HepG2 (cell line): ENCODE measurements around the gene IPMK. TPM values are rescaled to one million over a fixed set of nuclear protein-coding genes. Genes with fewer than 3 reads are reported as not detected.

Source experiments
- CBX2 ChIP-seq, 2 experiments: fragments of 200-600 bp in 1 of 2; sonication (generic); formaldehyde crosslinking in 1 of 2; IDR thresholded peaks; 2 replicates each; pipeline versions ENCODE4 v1.7.0 to v1.8.1; 2018 to 2022; ENCODE audit warnings: low read depth in 2 of 2, low read length in 1 of 2, mild to moderate bottlenecking in 1 of 2, missing genetic modification reagents in 1 of 2
- HMGXB4 ChIP-seq, 2 experiments: sonication (generic) in 1 of 2; formaldehyde crosslinking in 1 of 2; IDR thresholded peaks; 2 replicates each; pipeline versions ENCODE4 v1.4.0 to v1.6.1; 2018 to 2020; ENCODE audit warnings: missing genetic modification reagents in 2 of 2, borderline replicate concordance in 1 of 2, low read depth in 1 of 2, mild to moderate bottlenecking in 1 of 2, missing biosample characterization in 1 of 2
- SCMH1 ChIP-seq: sonication (generic); formaldehyde crosslinking; IDR thresholded peaks from 2 replicates; pipeline ENCODE4 v1.9.0; 2021; ENCODE audit warnings: missing genetic modification reagents, mild to moderate bottlenecking, borderline replicate concordance
- TAF15 ChIP-seq: fragments of 200-400 bp; formaldehyde crosslinking; IDR thresholded peaks from one replicate; pipeline ENCODE4 v1.6.1; 2018; ENCODE audit warnings: mild to moderate bottlenecking, low read depth, low read length; ENCODE audit not compliant: poor library complexity, severe bottlenecking
- TEAD2 ChIP-seq: sonication (generic); formaldehyde crosslinking; IDR thresholded peaks from 2 replicates; pipeline ENCODE4 v1.9.0; 2021; ENCODE audit warnings: missing genetic modification reagents
- ZBTB3 ChIP-seq: sonication (generic); formaldehyde crosslinking; IDR thresholded peaks from 2 replicates; pipeline ENCODE4 v1.4.0; 2020; ENCODE audit warnings: low read depth, mild to moderate bottlenecking, moderate library complexity, missing genetic modification reagents, borderline replicate concordance
- ZNF503 ChIP-seq: sonication (generic); formaldehyde crosslinking; IDR thresholded peaks from 2 replicates; pipeline ENCODE4 v1.4.0; 2020; ENCODE audit warnings: missing genetic modification reagents
- ZNF569 ChIP-seq: sonication (generic); formaldehyde crosslinking; IDR thresholded peaks from 2 replicates; pipeline ENCODE4 v1.5.0; 2020; ENCODE audit warnings: mild to moderate bottlenecking, missing genetic modification reagents, moderate library complexity, borderline replicate concordance
- ZNF607 ChIP-seq: sonication (generic); formaldehyde crosslinking; IDR thresholded peaks from 2 replicates; pipeline ENCODE4 v1.5.1; 2020; ENCODE audit warnings: missing genetic modification reagents, mild to moderate bottlenecking, borderline replicate concordance
- ZNF777 ChIP-seq: sonication (generic); formaldehyde crosslinking; IDR thresholded peaks from 2 replicates; pipeline ENCODE4 v1.4.0; 2020; ENCODE audit warnings: missing genetic modification reagents
- polyA plus RNA-seq, 8 experiments: library from polyadenylated mRNA; depleted of rRNA in 3 of 8; stranded (reverse) in 7 of 8; unstranded in 1 of 8; fragments of >200 nt; fragmentation: Illumina TruSeq in 4 of 8; extraction: Trizol in 4 of 8; gene quantifications; 2 replicates each; pipeline versions ENCODE4 v1.2.1 to v1.2.3, GENCODE V29; 2011 to 2016; ENCODE audit warnings: low read depth in 4 of 8, missing spikeins in 1 of 8, mixed read lengths in 1 of 8; ENCODE audit not compliant: insufficient read depth in 1 of 8
- total RNA-seq, 5 experiments: library from RNA; depleted of rRNA; stranded (reverse); fragments of >200 nt; fragmentation: Illumina TruSeq; extraction: Trizol; gene quantifications; 2 replicates each; pipeline ENCODE4 v1.2.3, GENCODE V29; 2016; ENCODE audit warnings: low read depth in 1 of 5
- TF ChIP-seq, protein P1 (sequence below): sonication (generic); formaldehyde crosslinking; IDR thresholded peaks from 2 replicates; pipeline ENCODE4 v1.4.0; 2020; ENCODE audit warnings: mild to moderate bottlenecking, missing genetic modification reagents, borderline replicate concordance
- TF ChIP-seq, protein P2 (sequence below): sonication (generic); formaldehyde crosslinking; IDR thresholded peaks from 2 replicates; pipeline ENCODE4 v1.9.0; 2021; ENCODE audit warnings: missing genetic modification reagents, mild to moderate bottlenecking, borderline replicate concordance

The IPMK gene
- total and polyA plus RNA-seq, 2 of the 13 experiments (the other 11 are each of a cell fraction or from before 2014, with no cell fraction given), result 2.7 to 3.9 TPM

GRCh38 chr10:58268946-58269781 is 1.5 kb upstream of the IPMK start, which contains the start of gene CISD1 (continued):
- TF ChIP-seq ZNF503 (peak; percentile 72), TAF15 (no peak), HMGXB4 (CRISPR knock-in tag; IDR thresholded peaks at IDR 0.05; ENCODE audit: borderline replicate concordance in 1 of 2, low read depth in 1 of 2) (peak; percentile 54 to 90), CBX2 (IDR thresholded peaks at IDR 0.05; ENCODE audit: low read depth, low read length) (no peak), CBX2 (CRISPR knock-in tag; IDR thresholded peaks at IDR 0.05; ENCODE audit: low read depth) (peak; percentile 55; the same call in 1 of the 2 replicates), ZNF777 (CRISPR knock-in tag) (peak; percentile 84), ZNF607 (peak; percentile 99), TEAD2 (CRISPR knock-in tag) (peak; percentile 91; the same call in 1 of the 2 replicates), SCMH1 (CRISPR knock-in tag) (no peak), ZBTB3 (CRISPR knock-in tag) (no peak), ZNF569 (CRISPR knock-in tag) (no peak; the same call in 1 of the 2 replicates)
- TF ChIP-seq, protein P1, sequence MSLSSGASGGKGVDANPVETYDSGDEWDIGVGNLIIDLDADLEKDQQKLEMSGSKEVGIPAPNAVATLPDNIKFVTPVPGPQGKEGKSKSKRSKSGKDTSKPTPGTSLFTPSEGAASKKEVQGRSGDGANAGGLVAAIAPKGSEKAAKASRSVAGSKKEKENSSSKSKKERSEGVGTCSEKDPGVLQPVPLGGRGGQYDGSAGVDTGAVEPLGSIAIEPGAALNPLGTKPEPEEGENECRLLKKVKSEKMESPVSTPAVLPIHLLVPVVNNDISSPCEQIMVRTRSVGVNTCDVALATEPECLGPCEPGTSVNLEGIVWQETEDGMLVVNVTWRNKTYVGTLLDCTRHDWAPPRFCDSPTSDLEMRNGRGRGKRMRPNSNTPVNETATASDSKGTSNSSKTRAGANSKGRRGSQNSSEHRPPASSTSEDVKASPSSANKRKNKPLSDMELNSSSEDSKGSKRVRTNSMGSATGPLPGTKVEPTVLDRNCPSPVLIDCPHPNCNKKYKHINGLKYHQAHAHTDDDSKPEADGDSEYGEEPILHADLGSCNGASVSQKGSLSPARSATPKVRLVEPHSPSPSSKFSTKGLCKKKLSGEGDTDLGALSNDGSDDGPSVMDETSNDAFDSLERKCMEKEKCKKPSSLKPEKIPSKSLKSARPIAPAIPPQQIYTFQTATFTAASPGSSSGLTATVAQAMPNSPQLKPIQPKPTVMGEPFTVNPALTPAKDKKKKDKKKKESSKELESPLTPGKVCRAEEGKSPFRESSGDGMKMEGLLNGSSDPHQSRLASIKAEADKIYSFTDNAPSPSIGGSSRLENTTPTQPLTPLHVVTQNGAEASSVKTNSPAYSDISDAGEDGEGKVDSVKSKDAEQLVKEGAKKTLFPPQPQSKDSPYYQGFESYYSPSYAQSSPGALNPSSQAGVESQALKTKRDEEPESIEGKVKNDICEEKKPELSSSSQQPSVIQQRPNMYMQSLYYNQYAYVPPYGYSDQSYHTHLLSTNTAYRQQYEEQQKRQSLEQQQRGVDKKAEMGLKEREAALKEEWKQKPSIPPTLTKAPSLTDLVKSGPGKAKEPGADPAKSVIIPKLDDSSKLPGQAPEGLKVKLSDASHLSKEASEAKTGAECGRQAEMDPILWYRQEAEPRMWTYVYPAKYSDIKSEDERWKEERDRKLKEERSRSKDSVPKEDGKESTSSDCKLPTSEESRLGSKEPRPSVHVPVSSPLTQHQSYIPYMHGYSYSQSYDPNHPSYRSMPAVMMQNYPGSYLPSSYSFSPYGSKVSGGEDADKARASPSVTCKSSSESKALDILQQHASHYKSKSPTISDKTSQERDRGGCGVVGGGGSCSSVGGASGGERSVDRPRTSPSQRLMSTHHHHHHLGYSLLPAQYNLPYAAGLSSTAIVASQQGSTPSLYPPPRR (CRISPR knock-in tag), result peak; percentile 55; the same call in 1 of the 2 replicates
- TF ChIP-seq, protein P2, sequence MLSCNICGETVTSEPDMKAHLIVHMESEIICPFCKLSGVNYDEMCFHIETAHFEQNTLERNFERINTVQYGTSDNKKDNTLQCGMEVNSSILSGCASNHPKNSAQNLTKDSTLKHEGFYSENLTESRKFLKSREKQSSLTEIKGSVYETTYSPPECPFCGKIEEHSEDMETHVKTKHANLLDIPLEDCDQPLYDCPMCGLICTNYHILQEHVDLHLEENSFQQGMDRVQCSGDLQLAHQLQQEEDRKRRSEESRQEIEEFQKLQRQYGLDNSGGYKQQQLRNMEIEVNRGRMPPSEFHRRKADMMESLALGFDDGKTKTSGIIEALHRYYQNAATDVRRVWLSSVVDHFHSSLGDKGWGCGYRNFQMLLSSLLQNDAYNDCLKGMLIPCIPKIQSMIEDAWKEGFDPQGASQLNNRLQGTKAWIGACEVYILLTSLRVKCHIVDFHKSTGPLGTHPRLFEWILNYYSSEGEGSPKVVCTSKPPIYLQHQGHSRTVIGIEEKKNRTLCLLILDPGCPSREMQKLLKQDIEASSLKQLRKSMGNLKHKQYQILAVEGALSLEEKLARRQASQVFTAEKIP (CRISPR knock-in tag), result no peak
